NCI-H460 (cell line): Measurements from ENCODE around the gene IRF2. TPM values are rescaled to one million over a fixed set of nuclear protein-coding genes. Genes with fewer than 3 reads are reported as not detected.

ENCODE experiments used
- DNase-seq: peaks from one replicate; pipeline ENCODE4 v3.0.0-alpha.2; 2016; ENCODE audit warnings: low read depth; ENCODE audit errors: extremely low read depth
- total RNA-seq: library from RNA; depleted of rRNA; stranded (reverse); fragments of >200 nt; shearing (Covaris generic); gene quantifications from 2 replicates; pipeline ENCODE4 v1.2.3, GENCODE V29; 2014

IRF2 gene
- total RNA-seq, 1 experiment from 2014 or later: 27.2 TPM

GRCh38 chr4:184452740-184453139, 21.6 kb downstream of the IRF2 start:
- no peak for DNase-seq

DNA sequence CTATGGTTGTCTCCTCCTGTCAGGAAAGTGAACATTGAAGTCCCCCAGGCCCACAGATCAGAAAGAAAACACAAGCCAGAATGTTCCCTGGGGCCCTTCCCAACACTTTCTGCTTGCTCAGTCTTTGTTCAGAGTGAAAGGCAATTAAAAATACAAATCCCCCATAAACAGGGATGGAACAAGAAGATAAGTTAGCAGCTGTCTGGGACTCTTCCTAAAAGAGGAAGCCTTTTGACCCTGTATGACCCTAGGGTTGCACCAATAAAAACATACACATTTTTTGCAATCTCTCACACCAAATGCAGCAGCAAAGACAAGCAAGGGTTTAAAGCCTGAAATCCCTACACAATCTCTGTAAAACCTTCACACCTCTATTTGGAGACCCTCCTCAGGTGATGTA, 22.6 kb downstream of the IRF2 start:
- DNase-seq: no peak

DNA sequence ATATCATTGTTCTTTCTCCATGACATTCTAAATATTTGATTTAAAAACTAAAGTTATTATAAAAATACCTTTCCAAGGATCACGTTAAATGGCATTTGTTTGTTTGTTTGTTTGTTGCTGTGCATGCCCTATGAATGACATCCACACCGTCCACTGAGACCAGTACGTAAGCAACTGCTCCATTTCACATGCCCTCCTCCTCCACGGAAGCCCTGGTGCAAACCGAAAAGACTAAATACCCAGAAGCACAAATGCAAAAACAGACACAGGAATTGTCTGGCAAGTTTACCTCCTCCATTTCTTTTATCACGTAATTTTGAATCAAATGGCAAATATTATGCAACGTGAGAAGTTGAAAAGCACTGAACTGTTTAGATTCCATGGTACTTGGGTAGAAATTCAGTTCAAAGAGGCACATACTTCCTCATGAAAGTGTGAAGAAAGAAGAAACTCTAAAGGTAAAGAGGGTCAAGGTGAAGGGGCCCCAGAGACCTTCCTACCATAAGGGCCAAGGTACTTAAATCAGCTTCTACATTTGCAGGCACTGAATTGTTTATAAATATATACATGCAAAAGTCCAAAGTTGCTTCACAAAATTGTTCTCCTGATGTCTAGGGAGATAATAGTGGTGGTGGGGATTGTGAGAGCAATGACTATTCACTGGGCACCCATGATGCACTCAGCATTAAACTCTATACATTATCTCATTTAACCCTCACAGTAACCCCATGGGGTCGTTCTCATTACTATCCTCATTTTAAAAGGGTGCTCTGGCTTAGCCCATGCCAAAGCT, 23.4 kb downstream of the IRF2 start:
- DNase-seq: no peak

GRCh38 chr4:184450045-184450444, 24.3 kb downstream of the IRF2 start:
- DNase-seq: no peak

- no peak for DNase-seq
These were observed 25.5 kb downstream of the IRF2 start for GRCh38 chr4:184448821-184449220.

- DNase-seq: no peak
These were observed 26.2 kb downstream of the IRF2 start for GRCh38 chr4:184448141-184448540.

- no peak for DNase-seq
These were observed 26.7 kb downstream of the IRF2 start for GRCh38 chr4:184447664-184448063.

DNA sequence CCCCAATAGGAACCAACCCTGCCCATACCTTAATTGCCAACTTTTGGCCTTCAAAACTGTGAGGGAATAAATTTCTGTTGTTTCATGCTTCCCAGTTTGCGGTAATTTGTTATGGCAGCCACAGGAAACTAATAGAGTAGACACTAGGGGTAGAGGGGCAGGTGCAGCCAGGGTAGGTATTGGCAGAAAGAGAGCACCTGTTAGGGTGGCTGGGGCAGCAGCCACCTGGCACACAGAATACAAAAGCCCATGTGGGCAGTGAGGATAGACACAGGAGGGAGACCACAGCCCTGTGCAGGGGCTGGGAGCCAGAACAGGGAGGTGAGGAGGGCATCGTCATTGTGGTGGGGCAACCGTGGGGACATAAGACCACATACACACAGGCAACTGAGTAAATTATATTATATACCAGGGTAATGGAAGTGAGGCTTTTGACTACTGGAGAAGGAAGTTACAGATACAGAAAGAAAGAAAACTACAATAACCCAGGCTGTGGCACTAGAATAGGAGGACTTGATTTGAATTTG, 28.2 kb downstream of the IRF2 start:
- no peak for DNase-seq

DNA sequence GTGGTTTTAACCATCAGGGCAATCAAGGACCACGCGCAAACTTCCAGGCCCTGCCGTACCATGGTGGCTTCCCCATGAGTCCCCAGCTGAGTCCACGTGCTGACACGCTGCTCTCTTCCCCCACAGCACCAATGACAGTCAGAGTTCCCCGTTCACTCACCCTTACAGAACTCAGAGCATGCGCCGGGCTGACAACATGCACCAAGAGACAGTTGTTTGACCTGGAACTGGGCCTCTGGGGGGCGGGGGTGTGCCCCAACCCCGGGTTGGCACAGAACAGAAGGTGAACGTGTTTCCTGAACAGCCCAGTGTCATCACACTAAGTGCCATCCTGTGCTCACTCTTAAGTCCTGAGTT, 29.4 kb downstream of the IRF2 start:
- DNase-seq: no peak

- no peak for DNase-seq
These were observed 30.0 kb downstream of the IRF2 start for GRCh38 chr4:184444215-184444952.

GRCh38 chr4:184443318-184443717, 31.0 kb downstream of the IRF2 start:
- DNase-seq: no peak

- no peak for DNase-seq
These were observed 32.1 kb downstream of the IRF2 start for GRCh38 chr4:184442314-184442635.

GRCh38 chr4:184441461-184442313, 32.7 kb downstream of the IRF2 start:
- DNase-seq: no peak

- DNase-seq: no peak
These were observed 33.6 kb downstream of the IRF2 start for GRCh38 chr4:184440595-184441358.

DNA sequence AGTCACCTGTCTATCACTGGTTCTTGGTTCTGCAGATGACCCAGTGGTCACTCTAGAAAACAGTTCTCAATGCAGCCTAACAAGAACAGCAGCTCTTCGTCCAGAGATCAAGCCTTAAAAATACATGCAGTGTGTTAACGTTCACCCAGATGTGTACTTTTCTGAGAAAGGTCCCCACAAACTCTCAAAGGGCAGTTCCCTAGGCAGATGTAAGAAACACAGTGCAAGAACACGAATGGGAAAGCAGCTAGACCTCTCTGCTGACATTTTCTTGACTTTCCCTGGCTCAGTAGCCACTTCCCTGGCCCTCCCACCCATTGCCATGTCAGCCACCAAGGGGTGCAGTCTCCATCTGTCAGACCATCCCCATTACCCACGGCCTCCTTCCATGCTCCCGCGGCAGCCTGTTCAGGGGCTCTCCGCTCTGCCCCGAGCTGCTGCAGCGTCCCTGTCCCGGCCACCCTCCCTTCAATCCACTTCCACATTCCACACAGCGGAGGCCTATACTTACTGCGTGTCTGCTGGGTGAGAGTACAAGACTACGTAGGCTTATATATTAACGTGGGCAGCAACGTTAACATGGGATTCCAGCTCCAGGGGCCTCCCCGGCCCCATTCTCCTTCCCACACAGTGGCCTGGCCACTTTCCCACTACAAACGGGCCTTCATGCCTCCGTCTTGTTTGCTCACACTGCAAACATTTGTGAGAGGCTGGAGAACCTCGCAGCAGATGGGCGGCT, 34.3 kb downstream of the IRF2 start:
- DNase-seq: no peak

DNA sequence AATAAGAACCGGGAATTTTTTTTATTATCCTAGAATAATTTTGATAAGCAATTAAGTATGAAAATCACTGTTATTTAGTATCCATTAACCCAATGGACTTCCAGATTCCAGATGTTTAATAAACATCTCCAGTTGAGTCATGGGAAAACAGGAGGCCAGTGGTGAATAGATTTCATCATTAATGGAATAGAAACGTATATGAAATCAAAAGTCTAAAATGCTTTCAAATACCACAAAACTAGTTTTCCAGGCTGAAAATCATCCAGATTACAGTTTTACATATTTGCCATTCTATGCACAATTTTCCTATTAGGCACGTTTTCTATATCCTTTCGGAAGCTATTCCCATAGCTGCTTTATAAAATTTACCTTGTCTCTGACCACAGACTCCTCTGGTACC, 35.0 kb downstream of the IRF2 start:
- DNase-seq: no peak

DNA sequence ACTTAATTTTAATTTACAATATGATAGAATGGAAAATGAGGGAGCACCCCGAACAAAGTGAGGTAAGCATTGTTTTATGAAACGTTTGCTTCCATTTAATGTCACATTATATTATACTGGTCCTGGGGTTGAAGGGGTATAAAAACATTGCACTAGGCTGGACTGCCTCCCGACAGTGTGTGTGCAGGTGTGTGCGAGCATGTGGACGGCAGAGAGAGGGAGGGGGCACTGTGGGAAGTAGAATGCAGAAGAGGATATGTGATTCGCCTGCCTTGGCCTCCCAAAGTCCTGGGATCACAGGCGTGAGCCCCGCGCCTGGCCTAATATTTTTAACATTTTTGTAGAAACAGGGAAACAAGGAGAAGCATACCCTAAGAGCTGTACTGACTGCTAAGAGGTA, 36.0 kb downstream of the IRF2 start:
- DNase-seq: no peak

DNA sequence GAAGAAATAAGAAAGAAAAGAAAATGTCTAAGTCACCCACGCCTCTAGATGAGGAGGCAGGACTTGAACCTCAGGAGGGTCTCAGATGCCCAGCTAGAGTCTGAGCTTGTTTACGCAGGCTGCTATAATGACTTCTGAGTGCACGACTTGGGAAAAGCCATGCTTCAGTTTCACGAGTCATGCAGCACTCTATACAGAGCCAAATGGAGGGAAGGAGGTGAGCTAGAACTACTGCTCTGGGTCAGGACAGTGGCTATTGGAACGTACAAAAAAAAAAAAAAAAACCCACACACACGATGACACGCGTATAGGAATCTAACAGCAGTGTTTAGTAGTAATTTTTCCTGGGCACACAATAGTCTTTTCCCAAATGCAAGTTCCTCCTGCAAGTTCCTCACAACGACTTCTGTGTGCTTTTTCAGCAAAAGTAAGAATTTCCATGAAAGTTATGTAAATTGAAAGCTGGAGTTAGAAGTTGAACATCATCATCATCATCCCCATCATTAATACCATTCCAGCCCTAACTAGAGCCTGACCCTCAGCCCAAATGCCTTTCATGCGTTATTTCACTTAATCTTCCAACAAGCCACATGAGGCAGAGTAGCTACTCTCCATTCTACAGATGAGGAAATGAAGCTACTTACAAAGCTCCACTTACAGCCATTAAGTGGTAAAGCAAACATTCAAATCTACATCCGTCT, 36.6 kb downstream of the IRF2 start:
- no peak for DNase-seq

GRCh38 chr4:184434501-184435066, 39.8 kb downstream of the IRF2 start:
- DNase-seq: no peak
